Stimulated activated naive CD8-positive, alpha-beta T cell treated with anti-CD3 and anti-CD28 coated beads, Interleukin-15, amount 100 ng/mL, for 72 hours (primary cell): Measurements from ENCODE around the gene ACVR1.
"Not testable (repeated sequence)": the region's sequence is repeated elsewhere in the genome, so short reads cannot be mapped to it uniquely, and the experiment has no call there.

Source experiments
- ATAC-seq: fragments of 150-1000 bp; cut with Tn5 transposase; 2 replicates; pipeline ENCODE4 v1.10.0; 2021; ENCODE audit warnings: mild to moderate bottlenecking, moderate library complexity
- DNase-seq, 2 donors: peaks; one replicate each; pipeline ENCODE4 v3.0.0; 2021 to 2022
- H3K27ac Mint-ChIP-seq, 2 donors: one replicate each; pipeline ENCODE4 v1.8.0; 2022; ENCODE audit warnings: mild to moderate bottlenecking in 2 of 2, mixed read lengths in 2 of 2, moderate library complexity in 2 of 2
- H3K27me3 Mint-ChIP-seq: one replicate; pipeline ENCODE4 v1.8.0; 2022; ENCODE audit warnings: mixed read lengths
- H3K4me1 Mint-ChIP-seq: one replicate; pipeline ENCODE4 v1.8.0; 2022; ENCODE audit warnings: mild to moderate bottlenecking, mixed read lengths
- H3K4me3 Mint-ChIP-seq, 2 donors: one replicate each; pipeline ENCODE4 v1.8.0; 2022; ENCODE audit warnings: mild to moderate bottlenecking in 2 of 2, mixed read lengths in 2 of 2, moderate library complexity in 1 of 2
- H3K9me3 Mint-ChIP-seq, 2 donors: one replicate each; pipeline ENCODE4 v1.8.0; 2022; ENCODE audit warnings: mixed read lengths in 2 of 2

The ACVR1 gene

DNA sequence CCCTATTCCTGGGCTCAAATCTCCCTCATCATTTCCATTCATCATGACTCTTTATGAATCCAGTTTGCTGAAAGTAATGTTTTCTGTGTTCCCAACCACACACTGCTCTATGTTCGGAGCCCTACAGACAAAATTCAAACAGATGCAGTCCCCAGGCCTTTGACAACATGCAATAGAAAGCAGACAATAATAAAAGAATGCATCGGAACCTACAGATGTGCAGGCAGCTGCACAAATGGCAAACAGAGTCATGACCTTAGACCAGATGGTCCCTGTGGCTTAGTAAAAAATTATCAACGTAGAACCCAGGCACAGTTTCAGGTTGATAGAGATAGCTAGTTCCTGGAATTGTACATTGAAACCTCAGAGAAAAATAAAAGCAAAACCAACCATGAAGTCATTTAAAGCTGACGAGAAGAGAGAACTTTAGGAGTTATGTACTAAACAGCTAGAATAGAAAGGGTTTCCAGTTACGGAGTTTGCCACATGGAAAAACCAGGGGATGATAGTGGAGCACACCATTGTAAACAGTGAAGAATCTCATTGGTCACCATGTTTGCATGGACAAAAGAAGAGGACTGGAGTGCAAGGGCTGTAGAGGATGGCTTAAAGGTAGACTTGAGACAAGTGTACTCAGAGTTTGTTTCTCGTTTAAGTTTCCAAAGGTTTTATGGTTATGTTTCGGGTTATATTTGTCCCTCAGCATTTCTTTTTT is 23.2 kb upstream of the ACVR1 start:
- peak overlapping the region; percentile 89 to 96 for H3K4me3 Mint-ChIP-seq
- H3K9me3 Mint-ChIP-seq = no peaks in the 10 kb centered on the region
- peaks cover 70% of the 10 kb centered on the region for H3K4me1 Mint-ChIP-seq
- DNase-seq (peak; percentile 27 to 39), ATAC-seq (peak; percentile 66)
- no peaks in the 10 kb centered on the region for H3K27me3 Mint-ChIP-seq
- peak overlapping the region; percentile 71 to 91 for H3K27ac Mint-ChIP-seq

DNA sequence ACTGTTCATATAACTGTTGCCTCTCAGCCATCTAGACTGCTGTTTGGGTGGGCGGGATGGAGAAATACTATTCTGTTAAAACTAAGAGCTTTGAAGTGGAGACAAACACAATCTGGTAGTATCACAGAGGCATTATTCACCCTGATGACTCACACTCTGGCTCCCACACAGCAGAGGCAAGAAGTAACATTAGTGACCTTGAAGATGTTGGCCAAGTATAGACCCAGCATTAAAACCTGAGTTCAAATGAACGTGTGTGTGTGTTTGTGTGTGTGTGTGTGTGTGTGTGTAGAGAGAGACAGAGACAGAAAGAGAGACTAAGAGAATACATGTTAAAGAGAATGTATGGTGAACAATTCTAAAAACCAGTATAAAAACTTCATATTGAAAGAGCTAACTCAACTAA is 22.5 kb upstream of the ACVR1 start:
- no peaks in the 10 kb centered on the region for H3K9me3 Mint-ChIP-seq
- peak overlapping the region; percentile 89 to 96 for H3K4me3 Mint-ChIP-seq
- peak overlapping the region; percentile 99 to 100 for H3K27ac Mint-ChIP-seq
- DNase-seq (peak; percentile 65 to 75), ATAC-seq (peak; percentile 88)
- H3K4me1 Mint-ChIP-seq = peaks cover 72% of the 10 kb centered on the region
- no peaks in the 10 kb centered on the region for H3K27me3 Mint-ChIP-seq

DNA sequence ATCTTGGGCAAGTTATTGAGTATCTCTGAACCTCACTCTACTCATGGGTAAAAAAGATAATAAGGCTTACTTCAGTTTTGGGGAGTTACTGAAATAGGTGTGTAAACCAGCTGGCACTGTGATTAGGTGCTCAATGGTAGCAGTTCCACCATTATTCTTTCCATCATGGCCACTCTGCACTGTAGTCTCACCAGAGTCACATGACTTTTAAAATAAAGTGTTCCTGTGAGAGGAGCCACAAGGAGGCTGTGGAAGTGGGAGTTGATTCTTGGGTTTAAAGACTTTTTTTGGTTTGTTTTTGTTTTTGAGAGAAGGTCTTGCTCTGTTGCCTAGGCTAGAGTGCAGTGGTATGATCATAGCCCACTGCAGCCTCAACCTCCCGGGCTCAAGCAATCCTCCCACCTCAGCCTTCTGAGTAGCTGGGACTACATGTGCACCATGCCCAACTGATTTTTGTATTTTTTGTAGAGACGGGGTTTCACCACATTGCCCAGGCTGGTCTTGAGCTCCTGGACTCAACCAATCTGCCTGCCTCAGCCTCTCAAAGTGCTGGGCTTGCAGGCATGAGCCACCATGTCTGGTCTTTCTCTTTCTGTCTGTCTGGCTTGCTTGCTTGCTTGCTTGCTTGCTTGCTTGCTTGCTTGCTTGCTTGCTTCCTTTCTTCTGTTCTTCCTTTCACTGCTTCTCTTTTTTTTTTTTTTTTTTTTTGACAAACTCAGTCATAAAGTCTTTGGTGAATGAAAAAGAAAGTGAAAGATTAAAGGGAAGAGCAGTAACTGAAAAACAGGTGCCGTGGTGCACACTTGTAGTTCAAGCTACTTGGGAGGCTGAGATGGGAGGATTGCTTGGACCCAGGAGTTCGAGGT is 21.2 kb upstream of the ACVR1 start:
- H3K27ac Mint-ChIP-seq = peak overlapping the region; percentile 99 to 100
- peak overlapping the region; percentile 89 to 96 for H3K4me3 Mint-ChIP-seq
- H3K9me3 Mint-ChIP-seq = no peaks in the 10 kb centered on the region
- H3K27me3 Mint-ChIP-seq = no peaks in the 10 kb centered on the region
- ATAC-seq (peak; percentile 40), DNase-seq (peak; percentile 34 to 50)
- peaks cover 77% of the 10 kb centered on the region for H3K4me1 Mint-ChIP-seq

DNA sequence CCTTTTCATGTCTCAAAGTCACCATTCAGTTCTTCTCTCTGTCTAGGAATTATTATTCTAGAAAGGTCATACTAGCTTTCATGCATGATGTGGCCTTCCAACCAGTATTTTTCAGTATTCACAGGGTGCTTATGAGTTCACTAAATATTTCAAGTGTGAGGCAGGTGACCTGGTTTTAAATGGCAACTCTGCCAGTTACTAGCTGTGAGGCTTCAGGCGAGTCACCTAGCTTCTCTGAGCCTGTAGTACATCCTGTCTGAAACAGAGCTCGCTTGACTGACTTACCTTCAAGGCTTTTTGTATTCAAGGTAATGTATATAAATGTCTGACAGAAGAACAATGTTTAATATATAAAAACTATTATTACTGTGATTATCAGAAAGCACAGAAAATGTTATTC is 19.4 kb upstream of the ACVR1 start:
- no peak for ATAC-seq
- H3K27ac Mint-ChIP-seq = no peak overlapping the region
- H3K9me3 Mint-ChIP-seq = no peaks in the 10 kb centered on the region
- no peak overlapping the region for H3K4me3 Mint-ChIP-seq
- H3K27me3 Mint-ChIP-seq = no peaks in the 10 kb centered on the region
- peaks cover 82% of the 10 kb centered on the region for H3K4me1 Mint-ChIP-seq
- no peak for DNase-seq

DNA sequence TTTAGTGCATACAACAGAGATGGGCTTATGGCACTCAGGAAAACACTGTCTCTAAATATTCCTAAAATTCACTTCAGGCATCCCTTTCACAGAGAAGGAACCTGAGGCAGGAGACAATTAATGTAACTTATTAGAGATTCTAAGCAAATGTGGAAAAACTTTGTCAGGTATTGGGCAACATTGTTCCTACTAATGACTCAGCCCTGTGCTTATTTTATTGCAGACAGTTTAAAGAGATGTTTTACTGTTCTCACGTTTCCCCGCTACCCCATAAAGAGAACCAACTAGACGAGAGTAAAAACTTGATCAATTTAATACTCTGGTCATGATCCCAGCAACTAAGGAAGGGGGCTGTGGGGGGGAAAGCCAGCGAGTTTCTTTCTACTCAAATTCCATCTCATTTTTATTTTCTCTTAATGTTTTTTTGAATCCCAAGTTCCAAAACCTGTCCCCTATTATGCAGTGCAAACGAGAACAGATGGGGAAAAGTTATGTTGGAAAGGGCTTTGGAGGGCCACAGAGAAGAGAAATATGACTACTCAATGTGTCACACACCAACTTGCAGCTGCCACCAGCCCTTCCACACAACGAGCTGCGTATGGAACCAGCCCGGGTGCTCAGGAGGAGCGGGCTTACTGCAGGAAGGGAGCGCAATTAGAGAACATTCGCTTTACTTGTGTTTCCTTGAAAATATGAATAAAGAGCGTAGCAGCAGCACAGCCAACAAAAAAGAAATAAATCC is 18.7 kb upstream of the ACVR1 start:
- Mint-ChIP-seq H3K27me3 (no peaks in the 10 kb centered on the region), H3K4me1 (peaks cover 75% of the 10 kb centered on the region), H3K27ac (no peak overlapping the region), H3K4me3 (no peak overlapping the region), H3K9me3 (no peaks in the 10 kb centered on the region)
- ATAC-seq (no peak), DNase-seq (no peak)

DNA sequence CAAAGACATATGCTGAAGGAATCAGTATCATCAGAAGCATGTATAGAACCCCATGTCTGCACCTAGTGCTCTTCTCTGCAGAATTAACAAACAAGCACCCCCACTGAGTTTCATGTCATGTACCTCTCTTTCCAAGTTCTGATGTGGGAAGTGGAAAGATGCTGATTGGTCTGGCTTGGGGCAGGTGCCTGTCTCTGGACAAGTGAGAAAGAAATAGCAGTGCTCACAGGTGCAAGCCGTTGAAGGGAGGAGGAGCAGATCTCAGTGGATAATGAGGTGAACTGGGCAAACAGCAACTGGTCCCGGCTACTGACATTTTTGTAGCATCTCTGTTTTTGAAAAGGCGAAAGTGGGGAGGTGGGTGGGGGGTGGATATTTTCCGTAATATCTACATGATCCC is 17.5 kb upstream of the ACVR1 start:
- H3K4me3 Mint-ChIP-seq = no peak overlapping the region
- no peak overlapping the region for H3K27ac Mint-ChIP-seq
- H3K4me1 Mint-ChIP-seq = peaks cover 63% of the 10 kb centered on the region
- H3K27me3 Mint-ChIP-seq = no peaks in the 10 kb centered on the region
- DNase-seq (no peak), ATAC-seq (no peak)
- H3K9me3 Mint-ChIP-seq = no peaks in the 10 kb centered on the region

DNA sequence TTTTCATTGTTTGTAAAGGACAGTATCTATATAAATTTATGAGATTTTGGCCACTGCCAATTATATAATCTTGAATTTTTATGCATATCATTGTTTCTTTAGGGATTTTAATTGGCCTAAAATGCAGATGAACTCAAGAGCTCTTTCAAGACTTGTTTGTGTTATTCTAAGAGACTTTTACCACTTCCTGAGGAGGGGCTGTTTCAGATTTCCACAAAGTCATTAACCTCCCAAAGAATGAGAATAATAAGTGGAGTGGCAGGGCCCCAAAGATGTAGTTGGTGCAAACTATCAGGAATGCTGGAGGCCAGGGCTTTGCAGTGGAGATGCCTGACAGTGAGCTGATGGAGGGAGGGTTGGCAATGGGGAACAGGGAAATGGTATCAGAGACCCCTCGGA is 15.5 kb upstream of the ACVR1 start:
- Mint-ChIP-seq H3K27ac (peak overlapping the region in 1 of 2 donors; percentile 43), H3K27me3 (no peaks in the 10 kb centered on the region), H3K4me1 (peaks cover 49% of the 10 kb centered on the region), H3K4me3 (no peak overlapping the region), H3K9me3 (no peaks in the 10 kb centered on the region)
- no peak for DNase-seq
- no peak for ATAC-seq

DNA sequence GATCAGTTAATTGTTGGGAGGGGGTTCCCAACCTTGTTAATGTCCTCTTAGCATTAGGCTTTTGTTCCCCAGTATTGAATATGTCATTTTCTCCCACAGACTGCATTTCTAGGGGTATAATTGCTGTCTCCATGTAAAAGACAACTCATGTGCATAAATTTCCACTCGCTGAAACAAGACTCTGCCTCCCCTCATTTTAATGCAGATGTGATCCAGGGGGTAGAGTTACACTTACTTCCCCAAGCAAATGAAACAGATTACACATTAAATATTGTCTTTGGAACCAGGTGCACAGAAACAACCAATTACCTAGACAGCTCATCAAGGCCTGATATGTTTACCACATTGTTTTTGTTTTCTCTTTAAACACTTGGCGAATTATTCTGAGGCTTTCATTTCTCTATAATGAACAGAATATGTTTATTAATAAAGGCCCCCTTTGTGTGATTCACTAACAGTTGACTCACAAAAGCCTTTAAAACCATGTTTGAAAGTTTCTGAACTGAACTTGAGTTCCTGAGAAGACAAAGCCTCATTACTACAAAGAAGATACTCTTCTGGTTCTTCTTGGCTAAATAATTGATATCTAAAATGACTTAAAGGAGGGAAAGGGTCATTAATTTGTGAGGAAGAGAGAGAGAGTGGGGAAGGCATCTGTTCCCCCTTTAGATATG is 15.0 kb upstream of the ACVR1 start:
- Mint-ChIP-seq H3K4me3 (peak overlapping the region in 1 of 2 donors; percentile 40), H3K4me1 (peaks cover 43% of the 10 kb centered on the region), H3K27ac (peak overlapping the region in 1 of 2 donors; percentile 67), H3K27me3 (no peaks in the 10 kb centered on the region), H3K9me3 (no peaks in the 10 kb centered on the region)
- DNase-seq (no peak), ATAC-seq (no peak)

DNA sequence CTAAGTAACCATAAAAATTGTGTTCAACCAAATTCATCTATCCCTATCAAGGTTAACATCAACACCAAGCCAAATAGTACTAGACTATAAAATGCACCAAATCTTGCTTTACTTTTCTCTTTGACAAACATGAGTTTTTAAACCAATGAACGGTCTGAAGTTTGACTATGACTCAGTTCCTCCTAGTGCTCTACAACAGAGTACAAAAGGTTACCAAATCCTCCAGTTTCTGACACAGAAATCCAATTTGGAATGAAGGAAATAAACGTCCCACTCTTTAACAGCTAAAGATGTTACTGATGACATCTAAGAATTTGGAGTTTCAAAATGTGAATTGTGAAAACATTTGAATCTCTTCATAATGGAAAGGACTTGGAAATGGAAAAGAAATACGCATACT is 11.8 kb upstream of the ACVR1 start:
- Mint-ChIP-seq H3K9me3 (no peaks in the 10 kb centered on the region), H3K4me3 (no peak overlapping the region), H3K27ac (no peak overlapping the region), H3K27me3 (no peaks in the 10 kb centered on the region), H3K4me1 (peaks cover 23% of the 10 kb centered on the region)
- DNase-seq (no peak), ATAC-seq (no peak)

DNA sequence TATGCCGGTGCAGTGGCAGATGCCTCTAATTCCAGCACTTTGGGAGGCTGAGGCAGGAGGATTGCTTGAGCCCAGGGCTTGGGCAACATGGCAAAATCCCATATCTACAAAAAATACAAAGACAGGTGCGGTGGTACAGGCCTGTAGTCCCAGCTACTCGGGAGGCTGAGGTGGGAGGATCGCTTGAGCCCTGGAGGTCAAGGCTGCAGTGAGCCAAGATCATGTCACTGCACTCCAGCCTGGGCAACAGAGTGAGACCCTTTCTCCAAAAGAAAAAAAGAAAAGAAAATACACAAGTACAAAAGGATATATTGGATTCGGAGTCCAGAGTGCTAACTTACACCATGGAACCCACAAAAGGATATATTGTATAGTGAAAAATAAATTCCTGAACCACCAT is 8.4 kb upstream of the ACVR1 start:
- not testable (repeated sequence) for H3K27me3 Mint-ChIP-seq, DNase-seq, H3K4me1 Mint-ChIP-seq, H3K9me3 Mint-ChIP-seq, H3K27ac Mint-ChIP-seq, H3K4me3 Mint-ChIP-seq, ATAC-seq

DNA sequence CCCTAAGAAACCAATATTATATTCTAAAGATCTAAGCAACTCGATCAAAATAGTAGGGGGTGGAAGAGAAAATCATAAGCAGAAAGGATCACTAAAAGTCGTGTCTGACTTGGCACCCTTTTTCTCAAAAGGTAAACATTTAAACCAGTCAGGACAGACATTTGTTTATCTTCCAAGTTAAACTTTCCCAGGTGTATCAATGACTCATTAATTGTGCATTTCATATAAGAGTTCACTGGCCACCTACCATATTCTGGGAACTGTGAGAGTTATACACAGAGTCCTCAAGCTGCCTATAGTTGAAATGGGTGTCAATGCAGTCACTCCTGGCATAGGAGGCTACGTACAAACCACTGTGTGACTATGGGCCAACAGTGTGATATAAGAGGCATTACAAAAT is 4.8 kb upstream of the ACVR1 start:
- Mint-ChIP-seq H3K27me3 (no peaks in the 10 kb centered on the region), H3K4me3 (no peak overlapping the region), H3K27ac (no peak overlapping the region), H3K4me1 (peaks cover 12% of the 10 kb centered on the region), H3K9me3 (no peaks in the 10 kb centered on the region)
- ATAC-seq (no peak), DNase-seq (no peak)

DNA sequence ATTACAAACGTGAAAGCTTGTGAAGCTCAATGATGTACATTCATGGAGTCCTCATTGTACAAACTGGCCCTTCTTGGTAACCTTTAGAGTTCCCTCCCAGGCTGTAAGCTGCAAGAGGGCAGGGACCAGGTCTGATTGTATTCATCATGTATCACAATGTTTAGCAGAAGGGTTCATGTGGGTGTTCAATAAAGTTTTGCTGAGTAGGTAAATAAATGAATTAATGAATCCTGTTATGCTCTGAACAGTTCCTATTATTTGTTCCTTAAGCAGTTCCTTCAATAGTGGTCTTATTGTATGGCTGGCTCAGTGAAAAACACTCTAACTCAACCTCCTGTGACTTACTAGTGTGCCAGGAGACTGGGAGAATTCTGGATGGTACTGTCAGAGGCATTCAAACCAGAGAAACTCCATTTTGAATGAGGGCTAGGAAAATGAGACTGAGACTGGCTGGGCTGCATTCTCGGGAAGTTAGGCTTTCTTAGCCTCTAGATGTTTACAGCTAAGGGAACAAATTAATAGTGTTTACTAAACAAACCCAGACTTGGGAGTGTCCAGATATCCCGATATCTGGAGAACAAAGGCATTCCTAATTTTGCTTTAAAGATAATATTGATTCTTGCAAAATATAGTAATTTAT is 1.8 kb upstream of the ACVR1 start:
- H3K4me1 Mint-ChIP-seq = peaks cover 35% of the 10 kb centered on the region
- H3K4me3 Mint-ChIP-seq = no peak overlapping the region
- ATAC-seq (no peak), DNase-seq (no peak)
- H3K27me3 Mint-ChIP-seq = no peaks in the 10 kb centered on the region
- no peak overlapping the region for H3K27ac Mint-ChIP-seq
- H3K9me3 Mint-ChIP-seq = no peaks in the 10 kb centered on the region

DNA sequence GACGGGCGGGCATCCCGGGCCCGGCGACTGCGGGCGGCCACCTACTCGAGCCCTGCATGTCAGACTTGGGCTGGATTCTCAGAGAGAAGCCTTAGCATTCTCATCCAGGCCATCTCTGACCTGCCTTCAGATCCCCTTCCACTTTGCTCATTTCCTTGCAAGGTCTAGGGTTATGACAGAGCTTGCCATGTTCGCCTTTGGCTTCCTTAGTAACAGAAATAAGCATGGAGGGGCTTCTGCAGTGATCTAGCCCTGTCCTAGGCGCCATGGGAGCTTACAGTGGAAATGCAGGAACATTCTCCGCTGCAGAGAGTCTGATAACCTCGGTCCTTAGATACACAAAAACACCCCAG is 632 bp upstream of the ACVR1 start:
- Mint-ChIP-seq H3K9me3 (no peaks in the 10 kb centered on the region), H3K4me3 (peak overlapping the region; percentile 66 to 81), H3K4me1 (peaks cover 35% of the 10 kb centered on the region), H3K27ac (peak overlapping the region in 1 of 2 donors; percentile 15), H3K27me3 (no peaks in the 10 kb centered on the region)
- DNase-seq (no peak), ATAC-seq (peak; percentile 41)

DNA sequence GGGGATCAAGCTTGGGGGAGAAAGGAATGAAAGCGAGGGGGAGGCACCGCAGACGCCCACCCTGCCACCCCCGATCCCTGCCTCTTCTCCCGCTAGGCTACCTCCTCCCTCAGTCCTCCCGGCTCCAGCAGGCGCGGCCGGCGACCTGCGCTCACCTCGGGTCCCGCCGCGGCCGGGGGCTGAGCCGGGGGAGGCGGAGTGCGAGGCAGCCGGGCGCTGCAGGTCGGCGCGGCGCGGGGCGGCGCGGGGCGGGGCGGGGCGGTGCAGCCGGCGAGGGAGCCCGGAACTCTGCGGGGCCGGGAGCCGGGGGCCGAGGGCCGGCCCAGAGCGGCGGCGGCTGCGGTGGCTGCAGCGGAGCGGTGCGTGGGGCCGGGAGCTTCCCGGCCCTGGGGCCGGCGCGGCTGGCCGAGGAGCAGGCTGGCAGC is 477 bp downstream of the ACVR1 start:
- no peaks in the 10 kb centered on the region for H3K27me3 Mint-ChIP-seq
- H3K4me1 Mint-ChIP-seq = peaks cover 40% of the 10 kb centered on the region
- no peaks in the 10 kb centered on the region for H3K9me3 Mint-ChIP-seq
- DNase-seq (peak; percentile 47 to 74), ATAC-seq (peak; percentile 67)
- peak overlapping the region; percentile 86 to 89 for H3K4me3 Mint-ChIP-seq
- H3K27ac Mint-ChIP-seq = peak overlapping the region in 1 of 2 donors; percentile 80
